HG03442 (cell line): ENCODE results near the gene PROCR.
A peak's percentile ranks its signal among the peaks of the same experiment; 100 is the strongest.
"Not testable (repeated sequence)": the region's sequence is repeated elsewhere in the genome, so short reads cannot be mapped to it uniquely, and the experiment has no call there.

Source experiments
- ATAC-seq: cut with Tn5 transposase; IDR thresholded peaks from one replicate; pipeline ENCODE4 v1.9.1; 2021; ENCODE audit warnings: mild to moderate bottlenecking, moderate library complexity; ENCODE audit not compliant: unreplicated experiment

PROCR gene

GRCh38 chr20:35171753-35172433, at the start of gene PROCR:
TSS of gene PROCR (plus strand) at chr20:35172072. CDS start at chr20:35172155, 83 bp downstream.
- no peak for ATAC-seq

- ATAC-seq: no peak
These were observed 49.0 kb upstream of the PROCR start for GRCh38 chr20:35122756-35123405.

- ATAC-seq: no peak
These were observed 46.1 kb upstream of the PROCR start for GRCh38 chr20:35125753-35126152.

GRCh38 chr20:35129647-35130069, 42.2 kb upstream of the PROCR start:
- ATAC-seq: no peak

GRCh38 chr20:35131934-35132333, 39.9 kb upstream of the PROCR start:
- ATAC-seq: no peak

GRCh38 chr20:35133031-35133430, 38.8 kb upstream of the PROCR start:
- ATAC-seq: no peak

GRCh38 chr20:35133735-35134134, 38.1 kb upstream of the PROCR start:
- ATAC-seq: no peak

- no peak for ATAC-seq
These were observed 37.4 kb upstream of the PROCR start for GRCh38 chr20:35134472-35134871.

- no peak for ATAC-seq
These were observed 37.0 kb upstream of the PROCR start for GRCh38 chr20:35134880-35135279.

- ATAC-seq: no peak
These were observed 35.8 kb upstream of the PROCR start for GRCh38 chr20:35135867-35136586.

GRCh38 chr20:35144694-35145093, 27.2 kb upstream of the PROCR start:
- no peak for ATAC-seq

- no peak for ATAC-seq
These were observed 26.7 kb upstream of the PROCR start for GRCh38 chr20:35145141-35145564.

- ATAC-seq: no peak
These were observed 25.5 kb upstream of the PROCR start for GRCh38 chr20:35146299-35146919.

GRCh38 chr20:35146920-35147574, 24.8 kb upstream of the PROCR start, which contains the start of gene EDEM2:
TSS of gene EDEM2 (minus strand) at chr20:35147336. CDS start at chr20:35147258, 78 bp downstream.
- ATAC-seq: peak; percentile 78

- ATAC-seq: peak; percentile 15
These were observed 24.2 kb upstream of the PROCR start for GRCh38 chr20:35147575-35148071.

- no peak for ATAC-seq
These were observed 20.9 kb upstream of the PROCR start for GRCh38 chr20:35150846-35151579.

- no peak for ATAC-seq
These were observed 20.1 kb upstream of the PROCR start for GRCh38 chr20:35151736-35152135.

GRCh38 chr20:35155936-35156335, 15.9 kb upstream of the PROCR start:
- no peak for ATAC-seq

- no peak for ATAC-seq
These were observed 14.9 kb upstream of the PROCR start for GRCh38 chr20:35156978-35157377.

GRCh38 chr20:35160341-35160740, 11.5 kb upstream of the PROCR start:
- not testable (repeated sequence) for ATAC-seq
